GM18511 (cell line): Measurements from ENCODE around the gene PCCA.
"Not testable (repeated sequence)": the region's sequence is repeated elsewhere in the genome, so short reads cannot be mapped to it uniquely, and the experiment has no call there.

Source experiments
- ATAC-seq: cut with Tn5 transposase; IDR thresholded peaks from one replicate; pipeline ENCODE4 v1.9.1; 2021; ENCODE audit warnings: mild to moderate bottlenecking, moderate library complexity; ENCODE audit not compliant: unreplicated experiment

Gene PCCA

GRCh38 chr13:100350601-100351000 is 261.7 kb downstream of the PCCA start:
- no peak for ATAC-seq

GRCh38 chr13:100356426-100356825 is 267.5 kb downstream of the PCCA start:
- no peak for ATAC-seq

- no peak for ATAC-seq
Observed at GRCh38 chr13:100356889-100357288, 268.0 kb downstream of the PCCA start.

- ATAC-seq = no peak
Observed at GRCh38 chr13:100357764-100358163, 268.9 kb downstream of the PCCA start.

- no peak for ATAC-seq
Observed at GRCh38 chr13:100361504-100361903, 272.6 kb downstream of the PCCA start.

- ATAC-seq = no peak
Observed at GRCh38 chr13:100362371-100362770, 273.5 kb downstream of the PCCA start.

- ATAC-seq = no peak
Observed at GRCh38 chr13:100362781-100363180, 273.9 kb downstream of the PCCA start.

GRCh38 chr13:100363285-100363711 is 274.4 kb downstream of the PCCA start:
- no peak for ATAC-seq

- no peak for ATAC-seq
Observed at GRCh38 chr13:100363874-100364273, 275.0 kb downstream of the PCCA start.

- ATAC-seq = no peak
Observed at GRCh38 chr13:100364591-100364990, 275.7 kb downstream of the PCCA start.

GRCh38 chr13:100365680-100366079 is 276.8 kb downstream of the PCCA start:
- ATAC-seq = no peak

GRCh38 chr13:100378533-100378932 is 289.6 kb downstream of the PCCA start:
- ATAC-seq = no peak

- ATAC-seq = no peak
Observed at GRCh38 chr13:100381595-100382224, 292.8 kb downstream of the PCCA start.

- ATAC-seq = no peak
Observed at GRCh38 chr13:100382785-100383184, 293.9 kb downstream of the PCCA start.

GRCh38 chr13:100387416-100387815 is 298.5 kb downstream of the PCCA start:
- no peak for ATAC-seq

- ATAC-seq = not testable (repeated sequence)
Observed at GRCh38 chr13:100388150-100388549, 299.3 kb downstream of the PCCA start.

GRCh38 chr13:100388923-100389322 is 300.0 kb downstream of the PCCA start:
- no peak for ATAC-seq

GRCh38 chr13:100389617-100390016 is 300.7 kb downstream of the PCCA start:
- no peak for ATAC-seq

GRCh38 chr13:100392709-100393630 is 304.1 kb downstream of the PCCA start:
- peak; percentile 73 for ATAC-seq

- ATAC-seq = peak; percentile 91
Observed at GRCh38 chr13:100394005-100394695, 305.3 kb downstream of the PCCA start.

- ATAC-seq = no peak
Observed at GRCh38 chr13:100395698-100396373, 306.9 kb downstream of the PCCA start.
